Stimulated activated CD4-positive, alpha-beta T cell treated with anti-CD3 and anti-CD28 coated beads, Interleukin-15, amount 100 ng/mL, for 48 hours (primary cell): ENCODE measurements around the gene GALNT11.
"Not testable (repeated sequence)": the region's sequence is repeated elsewhere in the genome, so short reads cannot be mapped to it uniquely, and the experiment has no call there.

ENCODE experiments used
- DNase-seq, 2 donors: peaks; one replicate each; pipeline ENCODE4 v3.0.0-alpha.2; 2020; ENCODE audit warnings: low read depth in 2 of 2

Gene GALNT11

DNA sequence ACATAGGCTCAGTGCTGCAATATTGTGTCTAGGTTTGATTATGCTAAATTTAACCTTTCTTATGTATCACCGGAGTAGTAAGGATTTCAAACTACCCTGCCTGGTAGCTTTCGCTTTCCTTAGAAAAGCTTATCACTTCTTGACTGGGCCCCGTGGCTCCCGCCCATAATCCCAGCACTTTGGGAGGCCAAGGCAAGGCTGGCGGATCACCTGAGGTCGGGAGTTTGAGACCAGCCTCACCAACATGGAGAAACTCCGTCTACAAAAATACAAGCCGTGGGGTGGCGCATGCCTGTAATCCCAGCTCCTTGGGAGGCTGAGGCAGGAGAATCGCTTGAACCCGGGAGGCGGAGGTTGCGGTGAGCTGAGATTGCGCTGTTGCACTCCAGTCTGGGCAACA, 49.9 kb downstream of the GALNT11 start:
- DNase-seq, result not testable (repeated sequence)

DNA sequence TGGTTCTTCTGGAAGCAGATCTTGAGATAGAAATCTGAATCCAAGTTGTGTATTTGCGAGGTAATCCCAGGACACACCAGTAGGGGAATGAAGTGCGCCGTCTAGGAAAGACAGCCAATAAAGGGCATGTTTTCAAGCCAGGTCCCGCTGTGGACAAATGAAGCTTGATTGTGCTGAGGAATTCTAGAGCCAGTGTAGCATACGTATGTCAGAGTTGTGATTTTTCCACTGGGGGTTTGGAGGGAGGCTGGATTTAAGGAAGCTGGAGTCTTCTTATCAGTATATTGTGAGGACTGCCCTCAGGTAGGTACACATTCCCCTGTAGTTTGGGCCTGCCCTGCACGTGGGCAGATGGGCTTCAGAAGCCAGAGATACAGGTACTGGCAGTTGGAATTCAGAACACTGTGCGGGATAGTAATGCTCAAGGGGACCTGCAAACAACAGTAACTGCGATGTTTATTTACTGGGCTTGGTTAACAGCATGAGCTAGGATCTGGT, 50.9 kb downstream of the GALNT11 start:
- DNase-seq, result peak in 1 of 2 donors; percentile 3

DNA sequence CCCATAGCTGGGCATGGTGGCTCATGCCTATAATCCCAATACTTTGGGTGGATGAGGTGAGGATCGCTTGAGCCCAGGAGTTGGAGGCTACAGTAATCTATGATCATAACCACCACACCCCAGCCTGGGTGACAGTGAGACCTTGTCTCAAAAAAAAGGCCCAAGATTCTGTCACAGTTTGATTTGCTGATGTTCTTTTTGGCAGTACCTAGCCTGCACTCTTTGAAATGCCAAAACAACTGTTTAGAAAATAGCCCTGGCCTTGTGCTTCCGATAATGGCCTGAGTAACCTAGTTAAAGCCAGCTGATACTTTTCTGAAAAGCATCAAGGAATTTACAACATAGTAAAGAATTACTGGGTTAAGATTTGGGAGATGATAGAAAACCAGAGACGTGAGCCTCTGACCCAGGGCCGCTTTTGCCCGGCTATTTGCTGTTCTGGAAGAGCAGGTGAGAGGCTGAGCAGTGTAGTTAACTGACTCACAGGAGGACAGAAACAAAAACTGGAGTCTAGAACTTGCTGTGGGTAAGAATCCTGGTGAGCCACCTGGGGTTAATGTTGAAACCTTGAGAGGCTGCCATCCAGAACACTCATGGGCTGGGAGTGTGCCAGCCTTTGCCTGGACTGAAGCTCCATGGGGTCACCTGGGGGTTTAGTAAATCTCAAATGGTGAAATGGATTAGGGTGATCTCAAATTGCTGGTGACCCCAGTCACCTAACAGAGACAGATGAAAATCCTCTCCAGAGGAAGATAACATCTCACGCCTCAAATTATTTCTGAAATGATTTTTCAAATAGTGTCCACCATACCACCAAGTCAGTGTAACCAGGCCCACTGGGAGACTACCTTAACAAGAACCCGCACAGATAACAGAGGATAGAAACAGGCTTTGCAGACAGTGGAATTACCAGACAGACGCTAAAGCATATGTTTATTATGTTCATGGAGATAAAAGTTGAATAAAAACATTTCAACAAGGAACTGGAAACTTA, 51.8 kb downstream of the GALNT11 start:
- DNase-seq, result no peak

DNA sequence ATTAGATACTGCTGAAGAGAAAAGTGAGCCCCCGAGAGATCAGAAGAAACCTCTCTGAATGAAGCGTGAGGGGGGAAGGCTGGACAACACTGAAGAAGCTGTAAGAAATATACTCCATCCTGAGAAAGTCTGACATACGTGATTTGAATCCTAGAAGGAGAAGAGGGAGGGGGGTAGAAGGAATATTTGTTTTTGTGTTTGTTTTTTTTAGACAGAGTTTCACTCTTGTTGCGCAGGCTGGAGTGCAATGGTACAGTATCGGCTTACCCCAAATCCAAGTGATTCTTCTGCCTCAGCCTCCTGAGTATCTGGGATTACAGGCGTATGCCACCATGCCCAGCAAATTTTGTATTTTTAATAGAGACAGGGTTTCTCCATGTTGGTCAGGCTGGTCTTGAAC, 52.6 kb downstream of the GALNT11 start:
- DNase-seq, result no peak

DNA sequence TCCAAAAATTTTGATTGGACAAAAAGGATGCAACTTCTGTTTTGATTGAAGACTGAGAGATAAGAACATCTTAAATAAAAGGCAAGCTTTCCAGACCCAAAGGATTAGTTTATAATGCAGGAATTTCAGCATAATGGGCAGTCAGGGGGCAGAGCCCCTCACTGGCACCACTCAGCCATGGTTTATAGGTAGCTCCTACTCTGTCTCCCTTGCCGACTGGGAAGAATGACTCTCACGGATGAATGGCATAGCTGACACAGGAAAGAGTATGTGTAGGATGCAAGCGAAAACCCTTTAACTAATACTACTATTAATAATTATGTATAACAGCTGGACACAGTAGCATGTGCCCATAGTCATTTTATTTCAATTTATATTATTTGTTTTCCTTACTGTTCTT, 53.3 kb downstream of the GALNT11 start:
- no peak for DNase-seq

DNA sequence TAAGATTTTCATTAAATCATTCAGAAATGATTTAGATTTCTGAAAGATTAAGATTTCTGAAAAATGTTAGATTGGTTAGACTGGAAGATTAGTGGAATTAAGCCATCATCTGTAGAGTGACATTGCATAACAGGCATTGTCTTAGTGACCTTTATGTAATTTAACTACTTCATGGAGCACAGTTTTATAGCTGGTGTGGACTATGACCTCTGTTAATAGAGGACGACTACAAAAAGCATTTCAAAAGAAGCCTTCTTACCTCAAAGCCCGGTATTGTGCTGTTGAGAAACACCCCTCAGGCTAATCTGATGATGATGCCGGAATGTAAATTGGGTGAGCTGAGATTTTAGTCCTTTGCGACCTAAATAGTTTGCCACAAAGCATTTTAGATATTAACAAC, 55.6 kb downstream of the GALNT11 start:
- no peak for DNase-seq

DNA sequence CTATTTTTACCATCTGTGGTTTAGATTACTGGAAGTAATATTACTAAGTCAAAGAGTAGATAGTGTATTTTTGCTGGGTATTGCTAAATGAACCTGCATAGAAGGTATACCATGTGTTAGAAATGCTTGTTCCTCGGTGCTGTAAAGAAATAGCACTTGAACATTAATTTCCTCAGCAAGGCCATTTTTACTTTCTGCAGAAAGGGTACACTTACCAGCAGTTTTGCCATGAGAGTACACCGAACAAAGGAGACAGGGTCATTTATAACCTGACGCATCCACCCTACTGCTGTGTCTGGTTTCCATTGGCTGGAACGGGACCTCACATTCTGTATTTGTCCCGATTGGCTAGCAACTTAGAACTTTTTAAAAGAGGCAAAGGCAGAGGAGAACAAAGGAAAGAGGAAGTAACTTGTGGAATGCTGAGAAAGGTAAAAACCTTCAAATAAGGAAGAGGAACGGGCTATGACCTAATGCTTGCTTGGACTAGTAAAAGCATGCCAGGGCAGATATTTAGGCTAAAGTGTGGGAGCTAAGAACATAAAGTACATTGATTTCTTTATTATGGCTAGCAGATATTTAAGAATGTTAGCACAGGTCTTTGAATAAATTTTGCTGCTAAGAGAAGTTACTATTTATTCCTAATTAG, 56.7 kb downstream of the GALNT11 start:
- not testable (repeated sequence) for DNase-seq

DNA sequence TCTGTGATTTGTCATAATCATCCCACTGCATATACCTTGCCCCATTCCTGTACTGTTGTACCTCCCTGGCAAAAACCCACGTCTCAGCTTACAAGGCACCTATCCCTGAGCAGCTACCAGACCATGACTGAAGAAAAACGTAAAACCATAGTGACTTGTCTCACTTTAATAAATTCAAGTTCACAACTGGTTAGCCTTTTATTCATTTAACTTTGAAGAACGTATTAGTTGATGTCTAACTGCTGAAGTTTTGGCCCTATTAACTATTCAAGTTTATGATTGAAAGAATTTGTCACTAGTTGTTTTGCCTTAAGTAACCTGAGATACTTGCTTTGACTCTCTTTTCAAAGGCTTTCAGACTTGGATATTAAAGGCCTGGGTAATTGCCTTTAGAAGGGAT, 59.7 kb downstream of the GALNT11 start:
- no peak for DNase-seq

DNA sequence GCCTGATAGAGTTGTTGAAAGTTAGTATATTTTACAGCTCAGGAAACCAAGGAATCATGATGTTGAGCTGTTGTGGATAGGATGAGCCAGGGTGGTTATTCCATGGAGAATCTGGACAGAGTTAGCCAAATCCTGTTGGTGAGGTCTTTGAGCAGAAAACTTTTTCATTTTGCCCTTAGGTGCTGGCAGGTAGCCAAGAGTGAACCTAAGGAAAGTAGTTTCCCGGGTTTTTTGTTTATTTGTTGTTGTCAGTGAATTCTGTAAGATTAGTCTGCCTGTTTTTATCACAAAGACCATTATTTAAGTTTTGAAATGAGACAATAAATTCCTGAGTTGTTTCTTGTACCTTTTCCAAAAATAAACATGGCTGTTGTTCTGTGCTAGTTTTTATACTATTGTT, 61.0 kb downstream of the GALNT11 start:
- DNase-seq, result no peak

DNA sequence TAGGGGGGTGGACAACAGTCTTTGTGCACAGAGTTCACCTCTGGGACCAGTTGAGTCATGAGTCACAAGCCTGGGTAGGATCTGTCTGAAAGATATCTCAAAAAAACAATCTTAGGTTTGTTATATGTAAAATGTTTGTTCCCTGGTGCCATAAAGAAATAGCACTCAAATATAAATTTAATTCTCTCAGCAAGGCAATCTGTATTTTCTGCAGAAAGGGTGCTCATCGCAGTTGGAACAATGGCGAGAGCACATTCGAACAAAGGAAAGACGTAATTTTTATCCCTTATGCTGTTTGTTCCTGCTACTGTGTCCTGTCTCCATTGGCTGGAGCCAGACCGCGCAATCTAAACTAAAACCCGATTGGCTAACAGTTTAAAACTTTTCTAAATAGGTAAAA, 63.7 kb downstream of the GALNT11 start:
- no peak for DNase-seq

DNA sequence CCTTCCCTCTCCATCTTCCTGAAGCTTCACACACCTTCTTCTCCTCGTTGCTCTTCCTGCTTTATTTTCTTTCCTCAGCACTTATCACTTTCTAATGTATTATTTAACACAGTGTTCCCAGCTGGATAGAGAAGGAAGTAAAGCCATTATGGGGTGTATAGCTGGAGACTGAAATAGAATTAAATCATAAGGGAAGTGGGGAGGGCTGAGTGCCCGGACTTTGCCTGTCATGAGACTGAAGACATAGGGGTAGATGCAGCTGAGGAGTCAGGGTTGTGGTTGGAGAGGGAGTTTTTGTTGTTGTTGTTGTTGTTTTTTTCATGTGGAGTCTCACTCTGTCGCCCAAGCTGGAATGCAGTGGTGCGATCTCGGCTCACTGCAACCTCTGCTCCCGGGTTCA, 65.3 kb downstream of the GALNT11 start:
- no peak for DNase-seq

DNA sequence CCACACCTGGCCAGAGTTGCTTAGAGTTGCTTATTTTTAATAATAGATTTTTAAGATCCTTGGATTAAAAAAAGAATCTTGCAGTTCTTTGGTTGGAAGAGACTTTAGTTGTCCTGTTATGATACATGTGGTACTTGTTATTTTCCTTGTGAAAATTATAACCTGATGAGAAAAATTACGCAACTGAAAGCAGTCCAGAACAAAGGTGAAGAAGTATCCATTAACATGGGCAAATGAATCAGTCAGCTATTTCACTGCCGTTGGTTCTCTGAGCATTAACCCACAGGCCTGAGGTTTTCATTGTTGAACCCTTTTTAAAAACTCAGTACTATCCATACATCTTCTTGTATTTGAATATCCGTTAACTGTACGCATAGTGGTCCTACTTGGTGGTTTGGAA, 68.2 kb downstream of the GALNT11 start:
- no peak for DNase-seq

DNA sequence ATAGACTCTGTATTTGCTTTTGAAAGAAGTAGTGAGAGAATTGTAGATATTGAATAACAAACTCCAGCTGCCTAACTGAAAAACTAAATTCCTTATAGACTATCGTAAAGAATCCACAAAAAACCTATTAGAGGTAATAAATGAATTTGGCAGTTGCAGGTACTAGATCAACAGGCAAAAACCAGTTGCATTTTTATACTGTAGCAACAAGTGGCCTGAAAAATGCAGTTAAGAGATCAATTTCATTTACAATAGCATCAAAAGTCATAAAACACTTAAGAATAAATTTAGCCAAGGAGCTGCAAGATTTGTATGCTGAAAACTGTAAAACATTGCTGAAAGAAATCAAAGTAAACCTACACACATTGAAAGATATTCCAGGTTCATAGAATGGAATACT, 70.3 kb downstream of the GALNT11 start:
- no peak for DNase-seq

DNA sequence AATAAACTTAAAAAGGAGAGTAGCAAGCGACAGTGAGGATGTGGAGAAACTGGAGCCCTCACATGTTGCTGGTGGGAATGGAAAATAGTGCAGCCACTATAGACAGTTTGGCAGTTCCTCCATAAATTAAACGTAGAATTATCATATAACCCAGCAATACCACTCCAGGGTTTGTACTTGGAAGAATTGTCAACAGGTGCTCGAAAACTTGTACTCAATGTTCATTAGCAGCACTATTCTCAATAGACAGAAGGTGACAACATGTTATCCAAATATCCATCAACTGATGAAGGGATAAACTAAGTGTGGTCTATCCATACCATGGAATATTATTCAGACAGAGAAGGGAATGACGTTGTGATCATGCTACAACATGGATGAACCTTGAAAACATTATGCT, 71.9 kb downstream of the GALNT11 start:
- DNase-seq, result no peak

DNA sequence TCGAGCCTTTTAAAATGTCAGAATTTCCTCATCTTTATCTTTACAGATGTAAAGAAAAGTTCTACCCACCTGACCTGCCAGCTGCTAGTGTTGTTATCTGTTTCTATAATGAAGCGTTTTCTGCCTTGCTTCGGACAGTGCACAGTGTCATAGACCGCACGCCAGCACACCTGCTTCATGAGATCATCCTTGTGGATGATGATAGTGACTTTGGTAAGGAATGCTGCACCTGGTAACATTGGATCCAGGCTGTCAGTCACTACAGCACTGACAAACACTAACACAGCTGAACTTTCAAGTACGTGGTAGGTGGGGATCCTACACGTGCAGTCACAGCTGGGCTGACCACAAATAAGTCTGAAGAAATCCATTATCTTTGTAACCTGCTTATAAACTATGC, 77.6 kb downstream of the GALNT11 start:
- no peak for DNase-seq

DNA sequence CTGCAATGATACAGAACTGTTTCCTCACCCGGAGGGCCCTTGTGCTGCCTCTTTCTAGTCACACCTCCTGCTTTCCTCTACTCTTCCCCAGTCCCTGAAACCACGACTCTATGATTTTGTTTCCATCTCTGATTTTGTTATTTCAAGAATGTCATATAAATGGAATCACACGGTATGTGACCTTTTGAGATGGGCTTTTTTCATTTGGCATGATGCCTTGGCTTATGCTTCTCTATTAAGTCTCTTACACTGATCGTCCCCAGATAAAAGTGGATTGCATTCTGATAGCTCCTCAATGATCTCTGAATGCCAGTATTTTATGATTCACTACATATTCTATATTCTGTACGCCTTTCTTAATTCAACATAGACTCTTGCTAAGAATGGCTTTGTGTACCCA, 78.2 kb downstream of the GALNT11 start:
- no peak for DNase-seq

DNA sequence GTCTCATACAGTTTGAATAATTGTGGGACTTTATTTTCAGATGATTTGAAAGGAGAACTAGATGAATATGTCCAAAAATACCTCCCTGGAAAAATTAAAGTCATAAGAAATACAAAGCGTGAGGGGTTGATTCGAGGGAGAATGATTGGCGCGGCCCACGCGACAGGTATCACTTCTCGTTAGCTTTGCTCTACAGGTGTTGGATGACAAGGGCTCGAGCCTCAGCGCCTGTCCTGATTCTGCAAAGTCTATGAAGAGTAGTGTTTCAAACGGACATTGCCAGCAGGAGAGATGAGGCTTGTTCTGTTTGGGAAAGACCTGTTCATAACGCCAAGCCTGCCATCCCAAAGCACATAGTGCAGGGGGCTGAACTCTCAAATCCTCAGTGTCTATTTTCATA, 79.7 kb downstream of the GALNT11 start:
- DNase-seq, result no peak

DNA sequence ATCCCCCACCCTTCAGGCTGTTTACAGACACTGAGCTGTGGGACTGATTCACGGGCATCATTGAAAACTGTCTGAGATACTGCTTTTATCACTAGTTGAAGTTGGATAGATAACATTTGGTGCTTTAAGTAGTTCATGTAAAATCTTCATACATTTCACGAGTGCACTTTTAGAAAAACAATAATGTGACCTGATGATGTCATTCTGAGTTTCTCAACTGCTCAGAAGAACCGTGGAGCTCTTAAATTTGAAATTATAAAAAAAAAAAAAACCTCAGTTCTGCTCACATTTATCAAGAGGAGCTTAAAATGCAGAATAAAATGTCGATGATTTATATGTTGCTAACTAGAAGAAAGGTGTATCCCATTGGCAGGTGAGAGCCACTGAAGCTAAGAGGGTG, 81.5 kb downstream of the GALNT11 start:
- no peak for DNase-seq

DNA sequence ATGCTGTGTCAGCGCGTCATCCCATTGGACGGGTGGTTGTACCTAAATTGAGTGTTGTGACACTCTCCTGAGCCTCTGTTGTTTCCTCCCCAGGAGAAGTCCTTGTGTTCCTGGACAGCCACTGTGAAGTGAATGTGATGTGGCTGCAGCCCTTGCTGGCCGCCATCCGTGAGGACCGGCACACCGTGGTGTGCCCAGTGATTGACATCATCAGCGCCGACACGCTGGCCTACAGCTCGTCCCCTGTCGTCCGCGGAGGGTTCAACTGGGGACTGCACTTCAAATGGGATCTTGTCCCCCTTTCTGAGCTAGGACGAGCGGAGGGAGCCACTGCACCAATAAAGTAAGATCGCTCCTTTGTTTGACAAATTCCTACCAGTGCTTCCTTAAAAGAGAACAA, 82.5 kb downstream of the GALNT11 start:
- no peak for DNase-seq

DNA sequence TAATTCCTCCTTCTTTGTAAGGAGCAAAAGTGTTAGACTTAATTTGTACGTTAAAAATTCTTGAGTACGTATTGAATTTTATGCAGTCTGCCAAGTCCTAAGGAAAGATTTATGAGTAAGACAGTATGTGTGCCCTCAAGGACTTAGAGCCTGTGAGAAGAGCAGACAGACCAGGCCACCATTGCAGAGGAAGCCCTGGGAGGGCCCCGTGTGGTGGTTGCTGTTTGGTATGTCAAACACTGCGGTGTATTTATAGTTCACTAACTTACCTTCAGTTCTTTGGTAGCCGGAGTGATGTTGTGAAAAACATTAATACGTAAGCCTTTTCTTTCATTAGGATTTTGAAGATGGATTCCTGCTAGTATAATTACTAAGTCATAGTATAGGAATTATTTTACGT, 82.9 kb downstream of the GALNT11 start:
- no peak for DNase-seq

DNA sequence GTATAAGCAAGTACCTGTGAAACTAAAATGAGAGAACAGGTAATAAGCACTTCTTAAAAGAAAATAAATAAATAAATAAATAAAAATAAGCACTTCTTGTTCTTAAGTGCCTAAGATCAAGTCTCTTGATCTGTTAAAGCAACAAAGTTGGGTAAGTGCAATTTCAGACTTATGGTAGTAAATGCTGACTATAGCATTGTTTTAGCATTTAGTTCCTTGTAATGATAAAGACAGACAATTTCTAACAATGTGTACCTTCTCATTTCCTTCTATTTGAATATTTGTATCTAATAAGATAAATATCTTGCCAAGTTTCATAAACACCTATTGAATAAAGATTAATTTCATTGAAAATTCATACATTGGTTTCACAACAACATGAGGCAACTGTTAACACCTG, 87.4 kb downstream of the GALNT11 start:
- DNase-seq, result no peak

DNA sequence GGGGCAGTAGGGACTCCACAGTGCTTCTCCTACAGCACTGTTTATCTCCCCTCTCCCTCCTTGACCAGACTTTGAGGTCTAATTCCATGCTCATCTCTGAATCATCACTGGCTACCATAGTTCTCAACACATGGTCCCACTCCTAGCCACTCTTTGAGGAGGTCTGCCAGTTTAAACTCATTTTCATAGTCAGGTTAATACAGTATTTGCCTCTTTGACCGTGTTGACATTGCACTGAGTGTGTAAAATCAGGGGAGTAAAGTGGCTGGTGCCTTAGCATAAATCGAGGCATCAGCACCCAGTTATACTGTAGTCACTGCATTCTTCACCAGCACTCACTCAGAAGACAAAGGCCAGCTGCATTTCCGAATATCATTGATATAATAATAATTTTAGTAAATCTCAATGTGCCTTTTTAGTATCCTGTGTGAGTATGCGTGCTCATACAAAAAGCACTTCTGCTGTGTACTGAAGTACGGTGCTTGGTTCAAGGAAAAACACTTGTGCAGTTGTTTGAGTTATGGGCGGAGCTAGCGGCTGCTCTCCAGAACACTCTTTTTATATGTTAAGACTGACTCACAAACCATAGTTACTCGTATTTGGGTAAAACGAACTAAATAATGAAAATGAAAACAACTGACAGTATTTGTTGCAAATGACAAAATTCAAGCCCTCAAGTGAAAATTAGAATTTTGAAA, 89.7 kb downstream of the GALNT11 start:
- DNase-seq, result no peak
